Suprapubic skin (tissue), 4 donors: Measurements from ENCODE around the gene ZNF775. TPM values are rescaled to one million over a fixed set of nuclear protein-coding genes. Genes with fewer than 3 reads are reported as not detected.

ENCODE experiments used
- DNase-seq, 2 donors: peaks; one replicate each; pipeline ENCODE4 v3.0.0-alpha.2; 2019; ENCODE audit warnings: low spot score in 2 of 2
- H3K27ac ChIP-seq: fragments of 200-600 bp; sonication (generic); one replicate; pipeline ENCODE4 v1.5.1; 2019
- H3K27me3 ChIP-seq: fragments of 200-600 bp; sonication (generic); one replicate; pipeline ENCODE4 v1.5.1; 2019
- H3K36me3 ChIP-seq: fragments of 200-600 bp; sonication (generic); one replicate; pipeline ENCODE4 v1.5.1; 2019
- H3K4me1 ChIP-seq: fragments of 200-600 bp; sonication (generic); one replicate; pipeline ENCODE4 v1.5.1; 2019
- H3K4me3 ChIP-seq: fragments of 200-600 bp; sonication (generic); one replicate; pipeline ENCODE4 v1.5.1; 2019; ENCODE audit warnings: mild to moderate bottlenecking
- H3K9me3 ChIP-seq: fragments of 200-600 bp; sonication (generic); one replicate; pipeline ENCODE4 v1.5.1; 2019
- EP300 ChIP-seq: sonication (generic); formaldehyde crosslinking; IDR thresholded peaks from one replicate; pipeline ENCODE4 v1.6.1; 2017; ENCODE audit warnings: antibody characterized with exemption
- POLR2A ChIP-seq, 2 donors: fragments of 450-650 bp; IDR thresholded peaks; one replicate each; pipeline ENCODE4 v1.6.1; 2017; ENCODE audit warnings: antibody characterized with exemption in 2 of 2, mild to moderate bottlenecking in 2 of 2, moderate library complexity in 2 of 2
- POLR2AphosphoS5 ChIP-seq, 3 donors: sonication (generic); formaldehyde crosslinking; IDR thresholded peaks; one replicate each; pipeline ENCODE4 v1.6.1; 2017; ENCODE audit warnings: antibody characterized with exemption in 3 of 3
- WGBS: methylation state at CpG from one replicate; pipeline ENCODE4 v1.1.5; 2018; 5-methylcytosine and 5-hydroxymethylcytosine counted together
- total RNA-seq, 4 donors: library from RNA; depleted of rRNA; stranded (reverse); fragments of >200 nt; gene quantifications; one replicate each; pipeline ENCODE4 v1.1.0, GENCODE V29; 2016
- TF ChIP-seq, protein P1 (sequence below), 2 donors: fragments of 200-600 bp in 1 of 2; fragments of 450-650 bp in 1 of 2; sonication (generic) in 1 of 2; IDR thresholded peaks; one replicate each; pipeline ENCODE4 v1.5.1; 2016 to 2019; ENCODE audit warnings: antibody characterized with exemption in 2 of 2, mild to moderate bottlenecking in 1 of 2, moderate library complexity in 1 of 2

The ZNF775 gene
- total RNA-seq, 4 donors from 2014 or later: 1.6 to 3.9 (median 2.6) TPM

DNA sequence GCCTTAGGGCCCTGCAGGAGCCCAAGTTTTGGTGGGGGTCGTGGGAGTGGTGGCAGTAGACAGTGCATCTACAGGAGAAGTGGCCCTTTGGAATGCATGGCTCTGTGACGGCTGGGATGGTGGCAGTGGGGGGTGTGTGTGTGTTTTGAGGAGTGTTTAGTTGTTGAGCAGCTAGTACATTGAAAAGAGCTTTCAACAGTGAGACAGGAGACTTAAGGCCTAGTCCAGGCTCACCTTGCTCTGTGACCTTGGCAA is 27.1 kb downstream of the ZNF775 start:
- Histone ChIP-seq H3K4me1 (peaks cover 35% of the 10 kb centered on the region), H3K36me3 (peaks cover 23% of the 10 kb centered on the region), H3K4me3 (peak overlapping the region; percentile 84), H3K27me3 (no peaks in the 10 kb centered on the region), H3K9me3 (no peaks in the 10 kb centered on the region), H3K27ac (peak overlapping the region; percentile 90)
- DNase-seq: peak in 1 of 2 donors; percentile 57
- 19% methylated on average over 2 of the region's 2 CpGs for WGBS
- TF ChIP-seq POLR2A (IDR thresholded peaks at IDR 0.05): no peak
- no peak for TF ChIP-seq EP300
- TF ChIP-seq, protein P1, sequence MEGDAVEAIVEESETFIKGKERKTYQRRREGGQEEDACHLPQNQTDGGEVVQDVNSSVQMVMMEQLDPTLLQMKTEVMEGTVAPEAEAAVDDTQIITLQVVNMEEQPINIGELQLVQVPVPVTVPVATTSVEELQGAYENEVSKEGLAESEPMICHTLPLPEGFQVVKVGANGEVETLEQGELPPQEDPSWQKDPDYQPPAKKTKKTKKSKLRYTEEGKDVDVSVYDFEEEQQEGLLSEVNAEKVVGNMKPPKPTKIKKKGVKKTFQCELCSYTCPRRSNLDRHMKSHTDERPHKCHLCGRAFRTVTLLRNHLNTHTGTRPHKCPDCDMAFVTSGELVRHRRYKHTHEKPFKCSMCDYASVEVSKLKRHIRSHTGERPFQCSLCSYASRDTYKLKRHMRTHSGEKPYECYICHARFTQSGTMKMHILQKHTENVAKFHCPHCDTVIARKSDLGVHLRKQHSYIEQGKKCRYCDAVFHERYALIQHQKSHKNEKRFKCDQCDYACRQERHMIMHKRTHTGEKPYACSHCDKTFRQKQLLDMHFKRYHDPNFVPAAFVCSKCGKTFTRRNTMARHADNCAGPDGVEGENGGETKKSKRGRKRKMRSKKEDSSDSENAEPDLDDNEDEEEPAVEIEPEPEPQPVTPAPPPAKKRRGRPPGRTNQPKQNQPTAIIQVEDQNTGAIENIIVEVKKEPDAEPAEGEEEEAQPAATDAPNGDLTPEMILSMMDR (IDR thresholded peaks at IDR 0.05): no peak
- no peak for TF ChIP-seq POLR2AphosphoS5 (IDR thresholded peaks at IDR 0.05)

DNA sequence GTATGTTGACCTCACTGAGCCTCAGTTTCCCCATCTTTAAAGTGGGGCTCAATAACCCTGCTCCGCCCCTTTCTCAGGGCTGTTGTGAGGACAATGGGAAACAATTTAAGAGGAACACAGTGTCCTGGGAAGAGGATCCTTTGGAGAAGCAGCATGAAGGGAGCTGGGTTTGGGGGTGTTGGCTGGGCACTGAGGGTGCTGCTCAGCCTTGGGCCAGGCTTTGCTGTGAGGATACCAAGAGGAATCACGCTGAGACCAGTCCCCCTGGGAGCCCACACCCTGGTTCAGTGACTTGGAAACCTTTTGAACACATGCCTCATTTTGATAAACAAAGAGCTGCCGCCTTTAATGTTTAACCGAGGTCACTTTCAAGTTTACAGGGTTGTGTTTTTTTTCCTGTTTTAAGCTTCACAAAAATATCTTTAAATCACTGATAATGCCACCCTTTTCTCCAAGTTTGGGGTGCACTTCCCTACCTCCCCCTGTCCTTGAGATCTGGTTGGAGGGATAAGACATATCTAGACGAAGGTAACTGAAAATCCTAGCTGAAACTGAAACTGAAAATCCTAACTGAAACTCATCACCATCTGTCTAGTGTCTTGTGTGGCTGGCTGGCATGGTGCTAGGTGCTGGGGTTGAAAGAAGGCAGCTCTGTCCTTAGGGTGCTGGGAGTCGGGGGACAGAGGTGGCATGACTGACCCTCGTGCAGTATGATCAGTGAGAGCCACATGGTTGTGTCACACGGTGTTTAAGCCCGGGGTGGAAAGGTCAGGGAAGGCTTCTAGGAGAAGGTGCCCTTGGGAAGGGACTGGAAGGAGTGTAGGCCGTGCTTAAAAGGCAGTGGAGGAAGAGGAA is 27.7 kb downstream of the ZNF775 start:
- DNase-seq: peak; percentile 57 to 73
- Histone ChIP-seq H3K4me3 (peak overlapping the region; percentile 84), H3K4me1 (peaks cover 38% of the 10 kb centered on the region)

DNA sequence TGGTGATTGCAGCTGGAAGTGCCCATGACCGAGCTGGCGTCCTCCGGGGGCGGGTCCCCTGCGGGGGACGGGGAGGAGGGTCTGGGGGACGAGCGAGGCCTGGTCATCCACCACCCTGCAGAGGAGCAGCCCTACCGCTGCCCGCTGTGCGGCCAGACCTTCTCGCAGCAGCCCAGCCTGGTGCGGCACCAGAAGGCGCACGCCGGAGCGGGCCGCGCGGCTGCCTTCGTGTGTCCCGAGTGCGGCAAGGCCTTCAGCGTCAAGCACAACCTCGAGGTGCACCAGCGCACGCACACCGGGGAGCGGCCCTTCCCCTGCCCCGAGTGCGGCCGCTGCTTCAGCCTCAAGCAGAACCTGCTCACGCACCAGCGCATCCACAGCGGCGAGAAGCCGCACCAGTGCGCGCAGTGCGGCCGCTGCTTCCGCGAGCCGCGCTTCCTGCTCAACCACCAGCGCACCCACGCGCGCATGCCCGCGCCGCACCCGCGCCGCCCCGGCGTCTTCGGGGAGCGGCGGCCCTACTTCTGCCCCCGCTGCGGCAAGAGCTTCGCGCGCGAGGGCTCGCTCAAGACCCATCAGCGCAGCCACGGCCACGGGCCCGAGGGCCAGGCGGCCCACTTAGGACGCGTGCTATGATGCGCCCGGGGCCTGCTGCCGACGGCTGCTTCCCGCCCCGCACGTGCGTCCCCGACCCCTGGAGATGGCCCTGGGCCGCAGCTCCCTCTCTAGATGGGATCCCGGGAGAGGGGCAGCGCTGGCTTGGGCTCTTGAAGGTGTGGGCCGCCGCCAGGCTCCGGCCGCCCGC is 28.7 kb downstream of the ZNF775 start:
- H3K27ac ChIP-seq: no peak overlapping the region
- peaks cover 38% of the 10 kb centered on the region for H3K4me1 ChIP-seq
- TF ChIP-seq, protein P1 (IDR thresholded peaks at IDR 0.05): no peak
- TF ChIP-seq EP300: no peak
- no peak for TF ChIP-seq POLR2AphosphoS5 (IDR thresholded peaks at IDR 0.05)
- TF ChIP-seq POLR2A (IDR thresholded peaks at IDR 0.05): no peak
- H3K4me3 ChIP-seq: no peak overlapping the region
- H3K27me3 ChIP-seq: no peaks in the 10 kb centered on the region
- peaks cover 23% of the 10 kb centered on the region for H3K36me3 ChIP-seq
- H3K9me3 ChIP-seq: no peaks in the 10 kb centered on the region
- 95% methylated on average over 63 of the region's 91 CpGs for WGBS
- DNase-seq: peak; percentile 68 to 76

More for the DNA sequence above, 27.7 kb downstream of the ZNF775 start:
- Histone ChIP-seq H3K27me3 (no peaks in the 10 kb centered on the region), H3K9me3 (no peaks in the 10 kb centered on the region), H3K27ac (peak overlapping the region; percentile 90), H3K36me3 (peaks cover 23% of the 10 kb centered on the region)
- WGBS: 56% methylated on average over 10 of the region's 10 CpGs
- TF ChIP-seq EP300: no peak

DNA sequence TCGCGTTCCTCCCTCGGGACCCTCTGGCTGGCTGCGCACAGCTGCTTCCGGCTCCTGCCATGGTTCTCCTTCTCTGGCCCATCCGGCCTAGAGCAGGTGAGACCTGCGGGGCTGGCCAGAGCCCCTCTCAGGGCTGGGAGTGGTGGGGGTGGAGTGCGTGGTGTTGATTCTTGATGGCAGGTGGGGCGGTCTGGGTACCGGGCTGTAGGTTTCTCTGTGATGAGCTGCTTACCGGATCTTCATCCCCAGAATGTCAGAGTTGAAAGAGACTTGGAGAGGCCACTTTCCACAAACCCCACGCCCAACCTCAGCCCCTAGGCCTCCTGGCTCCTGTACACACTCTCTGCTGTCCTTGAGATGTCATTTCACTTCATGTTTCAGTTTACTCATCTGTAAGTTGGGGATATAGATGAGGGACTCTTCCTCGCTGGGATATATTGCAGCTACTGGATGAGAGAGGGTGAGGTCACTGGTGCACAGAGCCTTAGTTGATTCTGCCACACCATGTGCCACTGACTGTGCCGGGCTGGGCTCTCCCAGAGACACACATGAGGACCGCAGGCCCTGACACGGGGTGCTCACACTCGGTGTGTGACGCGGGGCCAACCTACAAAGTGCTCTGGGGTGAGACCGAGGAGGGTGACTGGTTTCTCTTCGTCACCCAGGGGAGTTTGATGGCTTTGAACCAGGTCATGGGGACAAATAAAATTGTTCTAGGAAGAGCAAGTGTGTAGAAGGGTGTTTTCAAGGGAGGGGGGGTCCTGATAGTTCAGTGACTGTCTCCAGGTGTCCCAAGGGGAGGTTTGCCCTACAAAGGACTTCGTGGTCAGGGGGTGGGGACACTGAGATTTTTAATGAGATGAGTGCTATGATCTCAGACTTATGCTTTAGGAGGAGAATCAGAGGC is 29.5 kb downstream of the ZNF775 start:
- no peak overlapping the region for H3K4me3 ChIP-seq
- peak; percentile 58 to 74 for DNase-seq
- H3K36me3 ChIP-seq: peaks cover 23% of the 10 kb centered on the region
- H3K27ac ChIP-seq: no peak overlapping the region
- no peaks in the 10 kb centered on the region for H3K27me3 ChIP-seq
- peaks cover 37% of the 10 kb centered on the region for H3K4me1 ChIP-seq
- 85% methylated on average over 17 of the region's 22 CpGs for WGBS
- TF ChIP-seq EP300 (no peak), POLR2AphosphoS5 (IDR thresholded peaks at IDR 0.05) (no peak), POLR2A (IDR thresholded peaks at IDR 0.05) (no peak)
- TF ChIP-seq, protein P1 (IDR thresholded peaks at IDR 0.05): no peak
- H3K9me3 ChIP-seq: no peaks in the 10 kb centered on the region

DNA sequence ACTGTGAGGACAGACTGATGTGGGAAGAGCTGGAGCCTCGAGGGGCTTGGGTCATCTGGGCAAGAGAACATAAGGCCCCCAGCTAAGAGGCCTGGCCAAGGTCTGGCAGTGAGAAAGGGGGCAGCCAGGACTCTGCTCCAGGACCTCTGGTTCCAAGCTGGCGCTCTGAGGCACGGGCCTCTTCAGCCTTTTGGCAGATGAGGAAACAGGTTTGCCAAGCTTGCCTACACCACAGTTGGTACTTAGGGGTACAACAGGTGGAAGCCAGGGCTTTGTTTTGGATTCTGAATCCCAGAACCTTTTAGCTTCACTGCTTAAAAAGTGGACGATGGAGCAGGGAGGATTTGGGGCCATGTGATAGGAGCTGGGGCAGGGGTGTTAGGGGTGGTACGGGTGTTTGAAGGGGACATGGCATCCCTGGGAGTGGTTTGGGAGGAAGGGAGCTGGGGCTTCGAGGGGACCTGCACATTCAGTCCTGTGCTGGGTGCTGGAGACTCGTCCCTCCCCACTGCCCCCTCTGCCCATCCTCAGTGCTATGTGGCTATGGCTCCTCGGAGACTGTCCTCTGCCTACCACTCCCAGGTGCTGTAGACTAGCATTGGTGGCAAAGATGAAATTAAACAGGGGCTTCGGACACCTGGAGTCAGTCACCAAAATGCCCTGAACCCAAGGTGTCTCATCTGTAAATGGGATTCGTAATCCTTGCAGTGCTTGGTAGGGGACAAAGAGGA is 30.3 kb downstream of the ZNF775 start:
- Histone ChIP-seq H3K27me3 (no peaks in the 10 kb centered on the region), H3K4me1 (peaks cover 28% of the 10 kb centered on the region), H3K36me3 (peaks cover 23% of the 10 kb centered on the region), H3K4me3 (no peak overlapping the region), H3K9me3 (no peaks in the 10 kb centered on the region), H3K27ac (no peak overlapping the region)
- 86% methylated on average over 10 of the region's 10 CpGs for WGBS
- TF ChIP-seq POLR2AphosphoS5 (IDR thresholded peaks at IDR 0.05): no peak
- TF ChIP-seq EP300: no peak
- TF ChIP-seq, protein P1 (IDR thresholded peaks at IDR 0.05): no peak
- TF ChIP-seq POLR2A (IDR thresholded peaks at IDR 0.05): no peak
- peak; percentile 44 to 45 for DNase-seq
